Esophagus mucosa (tissue), 1 donor: ENCODE data around the gene ARHGAP23. TPM values are rescaled to one million over a fixed set of nuclear protein-coding genes. Genes with fewer than 3 reads are reported as not detected.
A peak's percentile ranks its signal among the peaks of the same experiment; 100 is the strongest.

Experiments used
- ATAC-seq: fragments of 200-7000 bp; cut with Tn5 transposase; one replicate; pipeline ENCODE4 v1.9.1; 2020
- total RNA-seq: library from RNA; stranded (reverse); gene quantifications from one replicate; pipeline ENCODE4 v1.2.4, GENCODE V29; 2023
- donor health status: DM: yes; HTN: yes; CAD: no.

ARHGAP23 gene
- total RNA-seq, 1 donor from 2014 or later: 148 TPM

DNA sequence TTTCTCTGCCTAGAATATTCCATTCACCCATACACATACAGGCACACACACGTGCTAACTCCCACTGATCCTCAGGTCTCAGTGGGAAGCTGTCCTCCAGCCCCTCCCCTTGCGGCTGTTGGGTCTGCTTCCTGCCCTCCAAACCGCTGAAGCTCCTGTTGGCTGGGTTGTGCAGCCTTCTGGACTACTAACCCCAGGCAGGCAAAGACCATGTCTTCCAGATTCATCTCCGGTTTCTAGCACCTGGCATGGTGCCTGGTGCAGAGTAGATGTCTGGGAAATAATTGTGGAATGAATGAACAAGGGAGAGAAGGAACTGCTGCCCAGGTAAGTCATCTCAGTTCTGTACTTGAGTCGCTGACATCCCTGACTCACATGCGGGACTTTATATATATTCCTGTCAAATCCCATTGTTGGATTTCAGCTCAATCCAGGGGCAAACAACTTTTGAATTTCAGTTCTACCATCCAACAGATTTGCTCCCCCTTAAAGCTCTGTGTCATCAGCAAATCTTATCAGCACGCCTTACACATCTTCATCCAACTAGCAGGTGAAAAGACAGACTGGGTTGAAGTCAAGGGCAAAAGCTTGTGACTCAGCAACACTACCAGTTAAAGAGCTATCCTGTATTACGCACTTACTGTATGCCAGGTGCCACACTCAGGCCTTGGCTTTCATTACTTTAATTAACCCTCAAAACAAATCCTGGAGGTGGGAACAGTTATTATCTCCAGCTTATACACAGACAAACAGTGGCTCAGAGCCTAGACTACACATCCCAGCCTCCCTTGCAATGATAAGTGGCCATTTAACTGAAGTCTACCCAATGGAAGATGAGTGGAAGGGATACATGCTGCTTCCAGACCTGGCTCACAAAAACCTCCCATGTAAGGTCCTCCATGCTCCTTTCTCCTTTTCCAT, 126.4 kb downstream of the ARHGAP23 start:
- ATAC-seq: peak; percentile 6

DNA sequence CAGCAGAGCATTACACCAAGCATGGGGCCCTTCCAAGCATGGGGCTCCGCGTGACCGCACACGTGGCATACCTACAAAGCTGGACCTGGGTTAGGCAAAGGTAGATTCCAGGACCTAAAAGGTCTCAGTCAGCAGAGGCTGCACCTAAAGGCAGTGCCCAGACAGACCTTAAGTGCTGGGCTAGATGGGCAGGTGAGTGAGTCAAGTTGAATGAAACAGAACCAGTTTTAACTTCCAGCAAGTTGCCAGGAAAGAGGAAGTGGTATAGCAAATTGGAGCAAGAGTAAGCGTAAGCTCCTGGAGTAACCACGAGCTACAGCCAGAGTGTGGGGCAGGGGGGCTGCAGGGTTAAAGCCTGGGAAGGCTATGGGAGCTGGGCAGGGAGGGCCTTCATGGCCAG, 128.0 kb downstream of the ARHGAP23 start:
- ATAC-seq: peak; percentile 64

DNA sequence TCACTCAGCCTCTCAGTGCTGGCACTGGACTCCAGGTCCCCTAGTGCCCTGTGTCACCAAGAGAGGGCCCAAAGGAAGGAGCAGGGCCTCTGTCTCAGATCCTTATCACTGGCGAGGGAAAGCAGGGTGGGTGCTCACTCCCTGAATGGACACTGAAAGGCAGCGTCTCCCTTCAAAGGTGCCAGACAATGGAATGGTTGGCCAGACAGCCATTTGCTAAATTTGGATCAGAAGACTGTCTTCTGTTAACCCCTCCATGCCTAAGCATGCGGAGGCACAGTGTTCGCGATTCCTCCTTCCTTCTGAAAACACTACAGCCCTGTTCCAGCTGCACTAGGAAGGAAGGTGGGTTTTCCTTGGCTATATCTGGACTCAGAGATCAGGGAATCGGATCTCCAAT, 129.1 kb downstream of the ARHGAP23 start:
- no peak for ATAC-seq

DNA sequence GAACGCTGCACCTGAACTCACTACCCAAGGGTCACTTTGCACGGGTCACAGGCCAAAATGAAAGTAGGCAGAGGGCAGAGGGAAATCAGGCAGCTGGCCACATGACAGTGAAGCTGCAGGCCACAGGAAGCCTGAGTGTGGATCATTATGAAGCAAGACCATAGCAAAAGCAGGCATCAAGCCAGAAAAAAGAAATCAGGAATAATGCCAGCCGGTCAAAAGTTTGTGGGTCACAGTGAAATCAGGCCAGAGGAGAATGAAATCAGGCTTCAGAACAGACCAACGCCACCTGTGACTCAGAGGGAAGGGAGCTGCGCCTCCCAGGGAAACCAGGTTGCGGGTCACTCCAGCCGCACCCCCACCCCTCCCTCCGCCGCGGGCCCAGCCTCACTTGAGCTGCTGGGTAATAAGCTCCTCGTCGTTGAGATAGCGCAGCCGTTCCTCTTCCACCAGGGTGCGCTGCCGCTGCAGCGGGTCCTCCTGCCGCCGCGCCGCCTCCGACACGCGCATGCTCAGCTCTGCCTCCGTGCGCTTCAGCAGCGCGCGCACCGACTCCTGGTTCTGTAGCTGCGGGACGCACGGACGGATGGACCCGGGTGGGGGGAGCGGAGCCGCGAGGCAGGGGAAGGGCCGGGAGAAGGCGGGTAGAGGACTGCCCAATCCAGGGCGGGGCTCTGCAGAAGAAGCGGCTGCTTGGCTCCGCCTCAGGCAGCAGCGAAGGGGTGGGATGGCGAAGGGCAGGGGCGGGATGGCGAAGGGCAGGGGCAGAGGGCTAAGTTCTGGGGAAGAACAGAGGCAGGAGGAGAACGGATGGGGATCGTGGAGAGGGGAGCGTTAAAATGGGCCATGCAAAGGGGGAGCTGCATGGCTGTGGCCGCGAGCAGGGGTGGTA, 129.8 kb downstream of the ARHGAP23 start:
- ATAC-seq: peak; percentile 82

DNA sequence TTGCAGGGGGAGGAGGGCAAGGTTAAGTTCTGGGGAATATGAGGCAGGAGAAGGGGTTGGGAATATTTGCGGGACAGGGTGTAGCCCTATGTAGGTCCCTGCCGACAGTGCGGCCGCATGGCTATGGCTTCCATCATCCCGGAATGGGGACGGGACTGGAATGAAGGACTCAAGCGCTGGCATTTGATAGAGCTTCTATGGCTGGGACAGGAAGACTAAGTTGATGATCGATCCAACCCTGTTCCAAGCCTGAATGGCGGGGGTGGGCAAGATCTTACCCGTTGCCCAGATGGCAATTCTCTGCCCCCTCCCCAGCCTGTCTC, 130.4 kb downstream of the ARHGAP23 start:
- ATAC-seq: peak; percentile 0

DNA sequence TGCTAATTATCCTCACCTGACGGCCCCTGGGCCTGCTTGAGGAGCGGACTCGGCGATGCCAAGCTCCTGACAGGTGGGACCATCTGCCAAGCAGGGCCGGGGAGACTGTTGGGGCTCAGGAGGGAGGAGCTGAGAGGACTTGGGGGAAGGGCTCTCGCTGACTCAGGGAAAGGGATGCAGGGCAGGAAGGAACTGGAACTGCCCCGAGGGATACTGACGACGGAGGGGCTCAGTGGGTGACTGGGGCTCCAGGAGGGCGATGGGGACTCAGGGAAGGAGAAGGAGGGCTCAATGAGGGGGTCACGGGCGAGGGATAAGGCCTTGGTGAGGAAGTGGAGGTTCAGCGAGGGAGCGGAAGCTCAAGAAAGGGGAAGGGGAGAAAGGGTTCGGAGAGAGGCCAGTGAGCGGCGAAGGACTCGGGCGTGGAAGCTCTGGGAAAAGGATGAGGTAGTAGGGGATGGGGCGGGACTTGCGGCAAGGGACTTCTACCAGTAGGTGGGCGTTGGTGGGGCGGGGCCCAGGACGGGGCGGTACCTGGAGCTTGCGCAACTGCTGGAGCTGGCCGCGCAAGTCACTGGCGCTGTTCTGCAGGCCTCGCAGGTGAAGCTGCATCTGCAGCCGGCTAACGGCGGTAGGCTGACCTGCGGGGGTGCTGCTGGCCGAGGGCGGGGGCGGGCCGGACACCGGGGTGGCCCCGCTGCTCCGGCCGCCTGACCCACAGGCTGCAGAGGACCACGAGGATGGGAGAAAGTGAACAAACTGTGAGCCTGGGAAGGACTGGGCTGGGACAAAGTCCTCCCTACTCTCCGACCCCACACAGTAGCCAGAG, 131.0 kb downstream of the ARHGAP23 start:
- peak; percentile 68 for ATAC-seq

DNA sequence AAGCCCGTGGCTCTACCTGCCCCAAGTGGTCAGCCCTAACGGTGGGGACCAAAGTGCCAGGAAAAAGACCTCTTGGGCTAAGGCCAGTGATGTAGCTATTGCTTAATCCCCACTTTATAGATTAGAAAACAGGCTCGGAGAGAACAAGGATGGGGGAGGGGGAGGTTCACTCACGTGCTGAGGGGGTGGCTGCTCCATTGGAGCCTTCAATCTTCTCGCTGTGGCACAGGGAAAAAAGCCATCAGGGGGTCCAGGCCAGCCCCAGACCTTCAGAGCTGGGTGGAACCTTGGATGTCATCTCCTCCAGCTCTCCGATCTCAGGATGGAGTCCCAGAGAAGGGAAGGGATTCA, 131.6 kb downstream of the ARHGAP23 start:
- ATAC-seq: no peak

DNA sequence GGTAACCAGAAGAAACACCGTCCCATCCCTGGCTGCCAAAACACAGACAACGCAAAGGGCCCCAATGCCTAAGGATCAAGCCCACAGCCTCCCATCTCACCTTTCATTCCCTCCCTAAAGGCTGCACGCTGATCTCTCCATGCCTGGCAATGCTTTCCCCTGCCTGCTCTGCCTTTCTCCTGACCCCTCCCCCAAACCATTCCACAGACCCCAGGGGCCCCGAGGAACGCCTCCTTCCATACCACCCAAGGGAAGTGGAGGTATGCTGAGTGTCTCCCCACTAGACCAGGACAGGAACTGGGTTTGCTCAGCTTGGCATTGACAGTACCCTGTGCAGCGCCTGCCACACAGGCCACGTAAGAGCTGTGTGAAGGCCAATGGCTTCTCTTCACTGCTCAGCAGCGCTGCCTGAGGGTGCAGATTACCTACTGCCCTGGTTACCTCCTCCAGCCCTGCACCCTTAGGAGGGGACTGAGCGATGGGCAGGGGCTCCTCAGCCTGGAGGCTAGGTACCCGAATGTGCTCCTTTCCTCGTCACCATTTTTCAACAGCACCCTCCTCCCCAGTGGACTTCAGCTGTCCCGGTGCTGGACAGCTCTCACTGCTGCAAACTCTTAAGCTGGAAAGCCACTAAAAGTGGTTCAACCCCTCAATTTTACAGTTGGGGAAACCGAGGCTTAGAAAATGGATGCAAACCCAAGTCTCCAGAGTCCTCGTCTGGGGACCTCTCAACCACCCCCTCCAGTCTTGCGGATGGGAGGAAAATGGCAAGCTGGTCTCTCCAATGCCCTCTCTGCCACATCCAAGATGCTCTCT, 132.4 kb downstream of the ARHGAP23 start:
- no peak for ATAC-seq

DNA sequence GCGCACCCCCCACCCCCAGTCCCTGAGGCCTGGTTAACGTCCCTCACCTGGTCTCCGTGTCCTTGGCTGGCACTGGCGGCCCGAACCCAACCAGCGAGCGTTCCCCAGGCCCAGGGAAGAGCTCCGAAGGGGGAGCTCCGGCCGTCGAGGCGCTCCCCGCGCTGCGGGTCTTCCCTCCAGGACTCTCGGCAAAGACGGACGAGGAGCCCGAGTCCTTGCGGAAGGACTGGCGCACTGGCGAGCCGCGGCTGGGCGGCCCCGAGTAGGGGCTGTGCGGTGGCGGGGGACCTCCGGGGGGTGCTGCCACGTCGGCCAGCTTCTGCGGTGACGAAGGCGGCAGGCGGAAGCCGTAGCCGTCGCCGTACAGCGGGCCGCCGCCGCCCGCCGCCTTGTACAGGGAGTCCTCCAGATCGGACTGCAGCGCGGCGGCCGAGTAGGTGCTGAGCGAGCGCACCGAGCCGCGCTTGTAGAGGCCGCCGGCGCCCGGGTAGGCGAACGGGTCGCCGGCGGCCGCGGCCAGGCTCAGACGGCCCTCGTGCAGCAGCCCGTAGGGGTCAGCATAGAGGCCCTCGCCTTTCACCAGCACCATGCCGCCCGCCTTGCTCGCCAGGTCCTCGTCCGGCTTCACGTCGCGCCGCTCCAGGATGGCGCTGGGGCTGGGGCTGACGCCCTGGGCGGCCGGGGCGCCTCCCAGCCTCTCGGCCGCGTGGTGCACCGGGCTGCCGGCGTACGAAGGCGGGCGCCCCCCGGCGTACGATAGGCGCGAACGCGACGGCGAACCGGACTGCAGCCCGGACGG, 133.4 kb downstream of the ARHGAP23 start:
- ATAC-seq: no peak

Other genes with a start within 250 kb of the ARHGAP23 start
- gene TBC1D3, start 235.9 kb upstream of the ARHGAP23 start, total RNA-seq: not detected
- 27.1 TPM for gene MRPL45, start 131.3 kb upstream of the ARHGAP23 start, total RNA-seq
- gene GPR179, start 84.5 kb upstream of the ARHGAP23 start, total RNA-seq: not detected
- 11.9 TPM for gene SOCS7, start 76.6 kb upstream of the ARHGAP23 start, total RNA-seq
- 6.6 TPM for gene SRCIN1, start 177.5 kb downstream of the ARHGAP23 start, total RNA-seq
- 4.9 TPM for gene EPOP, start 246.5 kb downstream of the ARHGAP23 start, total RNA-seq